ENCODE data around the gene B3GNT2. TPM values are rescaled to one million over a fixed set of nuclear protein-coding genes. Genes with fewer than 3 reads are reported as not detected.
A peak's percentile ranks its signal among the peaks of the same experiment; 100 is the strongest.

Gene B3GNT2
- total RNA-seq, 3 donors from 2014 or later (not counting 1 experiment from before 2014, with no cell fraction given) = 51.9 to 68.0 (median 54.0) TPM

DNA sequence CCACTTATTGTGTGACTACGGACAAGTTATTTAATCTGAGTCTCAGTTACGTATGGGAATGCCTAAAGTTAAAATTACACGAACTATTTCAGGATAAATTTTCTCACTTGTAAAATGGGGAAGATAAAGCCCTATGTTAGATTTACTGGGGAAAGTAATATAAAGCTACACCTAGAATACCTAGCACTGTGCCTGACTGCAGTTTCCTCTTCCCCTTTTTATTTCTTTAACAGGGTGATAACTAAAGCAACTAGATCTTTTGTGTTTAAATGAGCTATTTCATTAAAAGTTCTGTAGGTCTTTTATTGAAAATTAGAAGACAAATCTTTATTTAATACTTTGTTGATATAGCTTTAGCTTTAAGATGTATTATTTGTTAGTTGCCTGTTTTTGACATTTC lies 5.0 kb downstream of the B3GNT2 start:
- H3K36me3 Mint-ChIP-seq = no peaks in the 10 kb centered on the region
- intact Hi-C loops (cut with micrococcal nuclease) = no loop called here
- TF ChIP-seq, protein P1, sequence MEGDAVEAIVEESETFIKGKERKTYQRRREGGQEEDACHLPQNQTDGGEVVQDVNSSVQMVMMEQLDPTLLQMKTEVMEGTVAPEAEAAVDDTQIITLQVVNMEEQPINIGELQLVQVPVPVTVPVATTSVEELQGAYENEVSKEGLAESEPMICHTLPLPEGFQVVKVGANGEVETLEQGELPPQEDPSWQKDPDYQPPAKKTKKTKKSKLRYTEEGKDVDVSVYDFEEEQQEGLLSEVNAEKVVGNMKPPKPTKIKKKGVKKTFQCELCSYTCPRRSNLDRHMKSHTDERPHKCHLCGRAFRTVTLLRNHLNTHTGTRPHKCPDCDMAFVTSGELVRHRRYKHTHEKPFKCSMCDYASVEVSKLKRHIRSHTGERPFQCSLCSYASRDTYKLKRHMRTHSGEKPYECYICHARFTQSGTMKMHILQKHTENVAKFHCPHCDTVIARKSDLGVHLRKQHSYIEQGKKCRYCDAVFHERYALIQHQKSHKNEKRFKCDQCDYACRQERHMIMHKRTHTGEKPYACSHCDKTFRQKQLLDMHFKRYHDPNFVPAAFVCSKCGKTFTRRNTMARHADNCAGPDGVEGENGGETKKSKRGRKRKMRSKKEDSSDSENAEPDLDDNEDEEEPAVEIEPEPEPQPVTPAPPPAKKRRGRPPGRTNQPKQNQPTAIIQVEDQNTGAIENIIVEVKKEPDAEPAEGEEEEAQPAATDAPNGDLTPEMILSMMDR (IDR thresholded peaks at IDR 0.05) = no peak
- Histone ChIP-seq H3K4me1 (ENCODE audit: control insufficient read depth, insufficient read depth, low read length) (peaks cover 43% of the 10 kb centered on the region), H3K4me3 (ENCODE audit: low read length) (no peak overlapping the region), H3K36me3 (ENCODE audit: control insufficient read depth, insufficient read depth, low read length) (no peaks in the 10 kb centered on the region), H3K9me3 (ENCODE audit: control insufficient read depth, insufficient read depth, low read length) (no peaks in the 10 kb centered on the region), H3K27ac (ENCODE audit: low read length) (no peak overlapping the region), H3K27me3 (ENCODE audit: control insufficient read depth, insufficient read depth, low read length) (no peaks in the 10 kb centered on the region)
- peak overlapping the region; percentile 82 for H3K4me3 Mint-ChIP-seq
- H3K27me3 Mint-ChIP-seq (ENCODE audit: low read depth in 2 of 2) = no peaks in the 10 kb centered on the region
- H3K9me3 Mint-ChIP-seq = no peaks in the 10 kb centered on the region
- ATAC-seq = no peak
- DNase-seq = no peak
- H3K4me1 Mint-ChIP-seq = peaks cover 82 to 84% of the 10 kb centered on the region in 2 donors
- H3K27ac Mint-ChIP-seq = peak overlapping the region; percentile 56 to 82
- WGBS (ENCODE audit: insufficient coverage) = no CpG with 5 or more reads among the region's 3 CpGs

DNA sequence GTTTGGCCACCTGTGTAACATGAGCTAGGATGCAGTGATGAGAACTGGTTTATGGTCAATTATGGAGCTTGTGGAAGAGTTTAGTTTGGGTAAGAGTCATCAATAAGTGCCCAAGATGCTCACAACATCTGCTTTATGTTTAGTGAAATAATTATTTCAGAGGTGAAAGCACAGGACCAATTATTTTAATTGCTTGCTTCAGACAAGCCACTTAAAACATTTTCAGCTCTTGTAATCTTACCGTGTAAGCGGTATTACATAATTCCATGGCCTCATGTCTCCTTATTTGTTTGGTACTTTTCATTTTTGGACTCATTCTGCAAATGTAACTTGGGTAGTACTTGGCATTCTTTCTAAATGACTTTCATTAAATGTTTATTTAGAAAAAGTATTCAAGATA lies 5.4 kb downstream of the B3GNT2 start:
- TF ChIP-seq, protein P1 (IDR thresholded peaks at IDR 0.05) = no peak
- no peaks in the 10 kb centered on the region for H3K27me3 Mint-ChIP-seq (ENCODE audit: low read depth in 2 of 2)
- H3K9me3 Mint-ChIP-seq = no peaks in the 10 kb centered on the region
- no peak for DNase-seq
- H3K4me1 Mint-ChIP-seq = peaks cover 86 to 88% of the 10 kb centered on the region in 2 donors
- H3K27ac Mint-ChIP-seq = peak overlapping the region; percentile 56 to 82
- no peaks in the 10 kb centered on the region for H3K36me3 ChIP-seq (ENCODE audit: control insufficient read depth, insufficient read depth, low read length)
- peaks cover 47% of the 10 kb centered on the region for H3K4me1 ChIP-seq (ENCODE audit: control insufficient read depth, insufficient read depth, low read length)
- H3K4me3 Mint-ChIP-seq = no peak overlapping the region
- H3K27ac ChIP-seq (ENCODE audit: low read length) = no peak overlapping the region
- no peaks in the 10 kb centered on the region for H3K36me3 Mint-ChIP-seq
- no peak overlapping the region for H3K4me3 ChIP-seq (ENCODE audit: low read length)
- ATAC-seq = no peak
- intact Hi-C loops (cut with micrococcal nuclease) = no loop called here
- H3K27me3 ChIP-seq (ENCODE audit: control insufficient read depth, insufficient read depth, low read length) = no peaks in the 10 kb centered on the region
- H3K9me3 ChIP-seq (ENCODE audit: control insufficient read depth, insufficient read depth, low read length) = no peaks in the 10 kb centered on the region
- 88% methylated on average over 2 of the region's 2 CpGs for WGBS (ENCODE audit: insufficient coverage)

DNA sequence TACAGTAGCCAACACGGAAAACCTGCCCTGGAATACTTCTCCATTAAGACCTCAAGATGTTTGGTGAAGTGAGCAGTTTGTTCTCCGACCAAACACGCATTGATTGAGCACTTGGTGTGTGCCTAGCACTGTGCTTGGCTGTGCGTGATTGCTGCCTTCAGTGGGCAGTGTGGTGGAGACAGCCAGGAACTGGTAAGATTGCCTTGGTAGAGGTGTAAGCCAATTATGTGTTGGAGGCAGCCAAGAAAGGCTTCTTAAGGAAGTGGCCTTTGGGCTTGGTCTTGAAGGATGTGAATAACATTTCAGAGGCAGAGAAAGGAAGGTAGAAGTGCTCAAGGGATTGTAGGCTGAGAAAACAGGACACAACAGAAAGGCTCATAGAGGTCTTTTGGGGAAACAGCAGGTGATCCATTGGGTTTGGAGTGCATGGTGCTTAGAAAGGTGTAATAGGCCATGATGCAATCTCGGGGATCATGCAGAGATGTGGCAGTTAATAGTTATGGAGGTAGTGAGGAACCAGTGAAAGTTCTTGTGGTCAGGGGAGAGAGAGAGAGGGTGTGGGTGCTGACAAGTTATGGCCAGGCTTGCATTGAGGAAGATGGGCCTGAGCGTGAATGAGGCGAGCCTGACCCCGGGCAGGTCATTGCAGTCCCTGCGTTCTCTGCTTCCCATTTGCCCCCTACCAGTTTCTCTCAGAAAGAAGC lies 6.3 kb downstream of the B3GNT2 start:
- WGBS (ENCODE audit: insufficient coverage) = 52% methylated on average over 9 of the region's 9 CpGs

More for the DNA sequence above, 6.3 kb downstream of the B3GNT2 start:
- ATAC-seq (peak; percentile 27 to 56 (median 31)), DNase-seq (peak in 1 of 2 donors; percentile 25)
- TF ChIP-seq, protein P1 (IDR thresholded peaks at IDR 0.05) = no peak
- Histone ChIP-seq H3K36me3 (ENCODE audit: control insufficient read depth, insufficient read depth, low read length) (no peaks in the 10 kb centered on the region), H3K4me3 (ENCODE audit: low read length) (no peak overlapping the region), H3K4me1 (ENCODE audit: control insufficient read depth, insufficient read depth, low read length) (peaks cover 49% of the 10 kb centered on the region), H3K27ac (ENCODE audit: low read length) (peak overlapping the region; percentile 13), H3K27me3 (ENCODE audit: control insufficient read depth, insufficient read depth, low read length) (no peaks in the 10 kb centered on the region), H3K9me3 (ENCODE audit: control insufficient read depth, insufficient read depth, low read length) (no peaks in the 10 kb centered on the region)
- peak overlapping the region; percentile 56 to 82 for H3K27ac Mint-ChIP-seq
- H3K27me3 Mint-ChIP-seq (ENCODE audit: low read depth in 2 of 2) = no peaks in the 10 kb centered on the region
- no peaks in the 10 kb centered on the region for H3K9me3 Mint-ChIP-seq
- intact Hi-C loops (cut with micrococcal nuclease) = no loop called here
- H3K36me3 Mint-ChIP-seq = no peaks in the 10 kb centered on the region
- H3K4me1 Mint-ChIP-seq = peaks cover 95 to 97% of the 10 kb centered on the region in 2 donors
- peak overlapping the region; percentile 73 for H3K4me3 Mint-ChIP-seq

Data from natural killer cell (primary cell).